Measurements from ENCODE around the gene ITGA11.

ITGA11 gene

GRCh38 chr15:68298882-68299381 lies 133.0 kb downstream of the ITGA11 start:
- TF ChIP-seq, protein P1, sequence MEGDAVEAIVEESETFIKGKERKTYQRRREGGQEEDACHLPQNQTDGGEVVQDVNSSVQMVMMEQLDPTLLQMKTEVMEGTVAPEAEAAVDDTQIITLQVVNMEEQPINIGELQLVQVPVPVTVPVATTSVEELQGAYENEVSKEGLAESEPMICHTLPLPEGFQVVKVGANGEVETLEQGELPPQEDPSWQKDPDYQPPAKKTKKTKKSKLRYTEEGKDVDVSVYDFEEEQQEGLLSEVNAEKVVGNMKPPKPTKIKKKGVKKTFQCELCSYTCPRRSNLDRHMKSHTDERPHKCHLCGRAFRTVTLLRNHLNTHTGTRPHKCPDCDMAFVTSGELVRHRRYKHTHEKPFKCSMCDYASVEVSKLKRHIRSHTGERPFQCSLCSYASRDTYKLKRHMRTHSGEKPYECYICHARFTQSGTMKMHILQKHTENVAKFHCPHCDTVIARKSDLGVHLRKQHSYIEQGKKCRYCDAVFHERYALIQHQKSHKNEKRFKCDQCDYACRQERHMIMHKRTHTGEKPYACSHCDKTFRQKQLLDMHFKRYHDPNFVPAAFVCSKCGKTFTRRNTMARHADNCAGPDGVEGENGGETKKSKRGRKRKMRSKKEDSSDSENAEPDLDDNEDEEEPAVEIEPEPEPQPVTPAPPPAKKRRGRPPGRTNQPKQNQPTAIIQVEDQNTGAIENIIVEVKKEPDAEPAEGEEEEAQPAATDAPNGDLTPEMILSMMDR (IDR thresholded peaks at IDR 0.05; ENCODE audit: low read depth, low read length, missing control alignments), result no peak
- no peak overlapping the region for H3K4me3 ChIP-seq (replicated peaks; ENCODE audit: low read depth, low read length)
- no peak for DNase-seq (ENCODE audit: extremely low read depth, low read depth)

DNA sequence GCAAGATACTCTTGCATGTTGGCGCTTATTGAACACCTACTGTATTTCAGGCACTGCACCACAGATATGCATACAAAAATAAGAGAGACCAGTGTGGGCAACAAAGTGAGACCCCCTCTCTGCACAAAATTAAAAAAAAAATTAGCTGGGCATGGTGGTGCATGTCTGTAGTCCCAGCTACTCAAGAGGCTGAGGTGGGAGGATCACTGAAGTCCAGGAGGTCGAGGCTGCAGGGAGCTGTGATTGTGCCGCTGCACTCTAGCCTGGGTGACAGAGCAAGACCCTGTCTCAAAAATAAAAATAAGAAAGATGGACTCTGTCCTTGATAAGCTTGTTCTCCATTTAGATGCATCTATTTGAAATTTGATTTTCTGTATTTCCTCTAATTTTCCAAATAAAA lies 133.6 kb downstream of the ITGA11 start:
- TF ChIP-seq, protein P1 (IDR thresholded peaks at IDR 0.05; ENCODE audit: low read depth, low read length, missing control alignments), result no peak
- H3K4me3 ChIP-seq (replicated peaks; ENCODE audit: low read depth, low read length), result no peak overlapping the region

GRCh38 chr15:68295014-68295805 lies 136.8 kb downstream of the ITGA11 start:
- TF ChIP-seq, protein P1 (IDR thresholded peaks at IDR 0.05; ENCODE audit: low read depth, low read length, missing control alignments), result no peak
- H3K4me3 ChIP-seq (replicated peaks; ENCODE audit: low read depth, low read length), result no peak overlapping the region
- DNase-seq (ENCODE audit: extremely low read depth, low read depth), result no peak

More for the DNA sequence above, 133.6 kb downstream of the ITGA11 start:
- no peak for DNase-seq (ENCODE audit: extremely low read depth, low read depth)

GRCh38 chr15:68292967-68293366 lies 139.0 kb downstream of the ITGA11 start:
- DNase-seq (ENCODE audit: extremely low read depth, low read depth), result no peak
- H3K4me3 ChIP-seq (replicated peaks; ENCODE audit: low read depth, low read length), result no peak overlapping the region
- TF ChIP-seq, protein P1 (IDR thresholded peaks at IDR 0.05; ENCODE audit: low read depth, low read length, missing control alignments), result no peak

GRCh38 chr15:68292157-68292781 lies 139.7 kb downstream of the ITGA11 start:
- TF ChIP-seq, protein P1 (IDR thresholded peaks at IDR 0.05; ENCODE audit: low read depth, low read length, missing control alignments), result no peak
- H3K4me3 ChIP-seq (replicated peaks; ENCODE audit: low read depth, low read length), result no peak overlapping the region
- no peak for DNase-seq (ENCODE audit: extremely low read depth, low read depth)

- H3K4me3 ChIP-seq (replicated peaks; ENCODE audit: low read depth, low read length), result no peak overlapping the region
- no peak for DNase-seq (ENCODE audit: extremely low read depth, low read depth)
- TF ChIP-seq, protein P1 (IDR thresholded peaks at IDR 0.05; ENCODE audit: low read depth, low read length, missing control alignments), result no peak
Measured at GRCh38 chr15:68290715-68291114, 141.2 kb downstream of the ITGA11 start.

Data from HFF-Myc (cell line).